Choroid plexus epithelial cell (primary cell): ENCODE data around the gene AACS.
A peak's percentile ranks its signal among the peaks of the same experiment; 100 is the strongest.

ENCODE experiments used
- DNase-seq: peaks from one replicate; pipeline ENCODE4 v3.0.0-alpha.2; 2010; ENCODE audit warnings: low read depth
- H3K4me3 ChIP-seq: 2 replicates; pipeline ENCODE4 v1.5.1; 2011; ENCODE audit warnings: low read depth, mild to moderate bottlenecking, control low read depth, low read length, moderate library complexity
- CTCF ChIP-seq: conservative IDR thresholded peaks from 2 replicates; pipeline ENCODE4 v1.5.1; 2011; ENCODE audit warnings: low read depth, mild to moderate bottlenecking, control low read depth, inconsistent platforms, low read length, moderate library complexity

Gene AACS

GRCh38 chr12:125131958-125132357 is 66.7 kb downstream of the AACS start:
- H3K4me3 ChIP-seq, result no peak overlapping the region
- no peak for TF ChIP-seq CTCF
- DNase-seq, result no peak

- no peak for TF ChIP-seq CTCF
- DNase-seq, result no peak
- H3K4me3 ChIP-seq, result no peak overlapping the region
Measured at GRCh38 chr12:125132698-125133400, 67.6 kb downstream of the AACS start.

- H3K4me3 ChIP-seq, result no peak overlapping the region
- DNase-seq, result no peak
- TF ChIP-seq CTCF, result no peak
Measured at GRCh38 chr12:125133616-125134015, 68.4 kb downstream of the AACS start.

- H3K4me3 ChIP-seq, result no peak overlapping the region
- no peak for DNase-seq
- no peak for TF ChIP-seq CTCF
Measured at GRCh38 chr12:125134576-125134975, 69.3 kb downstream of the AACS start.

- DNase-seq, result no peak
- no peak overlapping the region for H3K4me3 ChIP-seq
- TF ChIP-seq CTCF, result no peak
Measured at GRCh38 chr12:125135906-125136305, 70.7 kb downstream of the AACS start.

- H3K4me3 ChIP-seq, result no peak overlapping the region
- no peak for TF ChIP-seq CTCF
- DNase-seq, result no peak
Measured at GRCh38 chr12:125136702-125137101, 71.5 kb downstream of the AACS start.

- TF ChIP-seq CTCF, result no peak
- H3K4me3 ChIP-seq, result no peak overlapping the region
- DNase-seq, result peak; percentile 9
Measured at GRCh38 chr12:125137766-125138344, 72.6 kb downstream of the AACS start.
